ENCODE results near the gene APOA5.
"Not testable (repeated sequence)": the region's sequence is repeated elsewhere in the genome, so short reads cannot be mapped to it uniquely, and the experiment has no call there.

The APOA5 gene

DNA sequence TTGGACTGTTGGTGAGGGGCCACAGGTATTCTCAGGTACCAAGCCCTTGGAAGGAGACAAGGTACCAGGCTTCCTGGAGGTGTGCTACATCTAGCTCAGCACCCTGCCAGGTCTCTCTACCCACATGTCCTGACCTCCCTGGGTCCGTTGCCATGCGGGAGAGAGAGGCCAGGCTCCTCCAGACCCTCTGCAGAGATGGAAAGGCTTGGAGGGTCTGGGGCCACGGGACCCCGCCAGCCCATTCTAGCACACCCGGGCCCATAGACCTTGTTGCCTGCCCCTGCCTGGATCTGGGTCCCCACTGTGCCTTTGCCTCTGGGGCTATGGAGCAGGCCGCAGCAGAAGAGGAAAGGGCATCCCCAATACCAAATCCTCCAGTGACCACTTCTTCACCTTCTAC, 35.8 kb upstream of the APOA5 start:
- DNase-seq (ENCODE audit: low read depth), result no peak

DNA sequence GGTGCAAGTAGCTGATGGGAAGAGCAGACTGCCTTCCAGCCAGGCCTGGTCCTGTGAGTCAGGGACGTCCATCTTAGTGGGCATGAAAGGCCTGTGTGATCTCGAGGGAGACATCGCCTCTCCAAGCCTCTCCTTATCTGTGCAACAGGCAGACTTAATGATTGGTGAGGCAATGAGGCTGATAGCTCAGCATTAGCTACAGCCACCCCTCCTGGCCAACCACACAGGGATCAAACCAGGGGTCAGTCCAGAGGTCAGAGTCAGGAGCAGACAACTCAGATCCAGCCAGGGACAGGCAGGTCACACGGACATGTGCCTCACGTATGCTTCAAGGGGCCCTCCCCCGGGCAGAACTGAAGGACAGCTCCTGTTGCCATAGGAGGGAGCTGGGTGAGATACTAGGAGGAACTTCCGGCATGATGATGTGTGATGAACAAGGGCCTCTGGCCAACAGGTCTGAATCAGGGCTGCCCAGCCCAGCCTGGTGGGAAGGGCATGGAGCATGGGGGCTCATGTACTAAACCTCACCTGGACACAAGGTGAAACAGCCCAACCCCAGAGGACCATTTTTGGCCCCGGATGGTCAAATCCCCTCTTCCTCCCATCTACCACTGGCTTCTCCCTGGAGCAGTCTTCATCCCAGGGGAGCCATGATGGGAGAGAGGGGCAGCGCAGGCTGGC, 35.2 kb upstream of the APOA5 start:
- no peak for DNase-seq (ENCODE audit: low read depth)

DNA sequence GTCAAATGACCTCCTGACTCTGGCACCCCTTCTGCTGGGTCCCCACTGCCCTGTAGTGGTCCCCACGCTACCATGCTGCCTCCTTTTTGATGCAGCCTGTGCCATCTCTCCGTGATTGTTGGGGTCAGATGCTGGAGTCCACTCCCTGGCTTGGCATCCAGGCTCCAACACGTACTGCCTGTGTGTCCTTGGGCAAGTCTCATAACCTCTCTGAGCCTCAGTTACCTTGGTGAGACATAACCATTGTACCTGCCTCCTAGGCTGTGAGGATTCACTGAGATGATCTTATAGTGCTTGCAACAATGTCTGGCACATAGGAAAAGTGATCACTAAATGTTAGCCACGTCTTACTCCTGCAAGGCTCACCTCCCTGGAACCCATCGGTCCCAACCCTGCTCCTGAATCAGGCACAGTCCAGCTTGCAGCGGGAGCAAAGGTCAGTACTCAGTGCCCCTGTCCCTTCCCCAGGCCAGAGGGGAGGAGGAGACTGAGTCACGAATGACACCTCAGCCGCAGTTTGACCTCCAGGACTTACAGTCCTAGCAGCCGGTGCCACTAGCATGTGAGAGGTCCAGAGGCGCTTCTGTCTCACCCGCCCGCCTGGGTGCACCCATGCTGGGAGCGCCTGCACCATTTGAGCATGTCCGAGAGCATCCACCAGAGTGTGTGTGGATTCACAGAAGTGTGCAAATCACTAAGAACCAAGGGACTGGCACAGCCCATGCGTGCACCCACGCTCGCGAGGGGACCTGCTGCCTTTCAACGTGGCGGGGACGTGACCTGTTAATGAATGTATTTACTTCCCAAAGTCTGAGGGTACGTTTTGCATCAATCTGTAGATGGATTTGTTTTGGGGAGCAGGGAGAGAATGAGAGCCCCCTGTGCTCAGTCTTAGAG, 34.4 kb upstream of the APOA5 start:
- DNase-seq (ENCODE audit: low read depth), result no peak

DNA sequence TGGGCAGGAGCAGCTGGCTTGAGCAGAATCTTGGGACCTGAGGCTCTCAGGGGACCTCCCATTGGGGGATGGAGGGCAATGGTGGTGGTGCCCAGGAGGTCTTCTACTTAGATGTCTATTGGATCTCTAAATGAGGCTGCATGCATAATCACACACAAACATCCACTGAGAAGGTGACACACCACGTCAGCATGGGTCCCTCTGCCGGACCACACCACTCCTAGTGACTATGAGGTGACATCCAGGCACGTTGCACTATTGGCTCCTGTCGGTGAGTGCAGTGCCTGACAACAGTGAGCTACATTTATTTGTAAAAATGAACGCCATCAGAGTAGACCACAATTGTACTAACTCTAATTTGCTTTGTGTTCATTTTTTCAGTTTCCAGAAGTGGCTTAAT, 33.8 kb upstream of the APOA5 start:
- DNase-seq (ENCODE audit: low read depth), result no peak

DNA sequence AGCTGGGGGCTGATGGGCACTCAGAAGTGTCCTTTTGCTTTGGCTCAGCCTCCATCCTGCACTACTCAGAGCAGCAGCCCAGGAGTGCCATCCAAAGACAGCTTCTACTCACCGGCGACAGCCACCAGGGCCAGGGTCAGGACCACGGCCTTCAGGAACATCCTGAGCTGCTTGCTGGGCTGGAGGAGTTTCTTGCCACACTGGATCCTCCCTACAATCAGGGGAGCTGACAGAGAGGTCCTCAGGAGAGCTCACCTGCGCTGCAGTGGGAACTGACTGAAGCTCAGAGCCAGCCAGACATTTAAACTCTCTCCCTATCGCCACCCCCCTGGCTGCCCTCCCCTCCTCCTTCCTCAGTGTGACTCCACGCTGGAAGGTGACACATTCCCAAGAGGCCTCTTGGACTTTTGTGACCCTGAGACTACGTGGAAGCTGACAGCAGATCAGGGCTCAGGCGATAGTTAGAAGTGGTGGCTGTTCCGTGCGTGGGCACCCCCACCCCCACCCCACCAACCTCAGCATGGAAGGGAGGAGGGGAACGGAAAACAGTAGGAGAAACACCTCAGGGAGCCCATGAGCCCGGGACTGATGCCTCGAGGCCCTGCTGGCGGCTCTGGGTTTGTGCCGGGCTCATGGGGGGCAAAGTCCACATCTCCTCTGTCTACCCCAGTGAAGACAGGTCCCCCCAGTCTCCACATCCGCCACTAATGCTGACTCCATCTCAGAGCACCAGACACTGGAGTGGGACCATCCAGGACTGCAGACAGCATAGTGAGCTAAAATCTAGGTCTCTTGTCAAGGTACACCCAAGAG, 31.6 kb upstream of the APOA5 start, which contains the start of gene APOA4:
APOA4 (minus strand) TSS at position 274 of the 813 bp plus-strand sequence; CDS start at position 161, 113 bp downstream.
- no peak for DNase-seq (ENCODE audit: low read depth)

DNA sequence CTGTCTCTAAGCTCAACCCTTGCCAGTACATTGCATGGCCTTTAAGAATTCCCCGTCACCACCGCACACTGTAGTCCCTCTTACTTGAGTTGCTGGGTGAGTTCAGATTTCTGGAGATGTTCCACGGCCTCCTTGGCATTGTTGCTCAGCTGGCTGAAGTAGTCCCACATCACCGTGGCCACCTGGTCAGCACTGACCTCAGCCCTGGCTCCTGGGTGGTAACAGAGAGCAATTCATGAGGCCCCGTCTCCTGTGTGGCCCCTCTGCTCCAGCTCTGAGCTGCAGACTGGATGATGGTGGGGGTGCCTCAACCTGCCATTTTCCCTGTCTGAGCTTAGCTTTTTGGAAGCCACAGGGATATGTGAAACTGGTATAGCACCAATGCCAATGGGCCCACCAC, 30.9 kb upstream of the APOA5 start:
- no peak for DNase-seq (ENCODE audit: low read depth)

DNA sequence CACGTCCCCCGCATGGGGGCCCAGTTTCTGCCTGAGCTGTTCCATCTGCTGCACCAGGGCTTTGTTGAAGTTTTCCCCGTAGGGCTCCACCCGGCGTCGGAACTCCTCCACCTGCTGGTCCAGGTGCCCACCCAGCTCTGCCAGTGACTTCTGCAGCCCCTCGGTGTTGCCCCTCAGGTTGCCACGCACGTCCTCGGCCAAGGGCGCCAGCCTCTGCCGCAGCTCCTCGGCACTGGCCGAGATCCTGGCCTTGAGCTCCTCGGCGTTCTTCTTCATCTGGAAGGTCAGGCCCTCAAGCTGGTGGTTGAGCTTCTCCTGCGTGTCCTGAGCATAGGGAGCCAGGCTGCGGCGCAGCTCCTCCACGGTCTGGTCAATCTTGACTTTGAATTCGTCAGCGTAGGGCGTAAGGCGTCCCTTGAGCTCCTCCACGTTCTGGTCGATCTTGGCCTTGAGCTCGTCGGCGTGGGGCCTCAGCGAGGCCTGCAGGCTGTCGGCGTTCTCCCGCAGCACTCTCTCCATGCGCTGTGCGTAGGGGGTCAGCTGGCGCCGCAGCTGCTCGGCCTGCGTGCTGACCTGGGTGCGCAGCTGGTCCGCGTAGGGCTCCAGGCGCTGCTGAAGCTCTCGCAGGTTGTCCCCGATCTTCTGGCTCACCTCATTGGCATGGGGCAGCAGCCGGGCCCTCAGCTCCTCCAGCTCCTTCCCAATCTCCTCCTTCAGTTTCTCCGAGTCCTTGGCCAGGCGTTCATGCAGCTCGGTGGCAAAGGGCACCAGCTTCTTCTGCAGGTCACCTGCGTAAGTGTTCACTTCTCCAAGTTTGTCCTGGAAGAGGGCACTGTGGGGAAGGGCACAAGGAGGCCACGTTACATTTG, 29.6 kb upstream of the APOA5 start:
- no peak for DNase-seq (ENCODE audit: low read depth)

DNA sequence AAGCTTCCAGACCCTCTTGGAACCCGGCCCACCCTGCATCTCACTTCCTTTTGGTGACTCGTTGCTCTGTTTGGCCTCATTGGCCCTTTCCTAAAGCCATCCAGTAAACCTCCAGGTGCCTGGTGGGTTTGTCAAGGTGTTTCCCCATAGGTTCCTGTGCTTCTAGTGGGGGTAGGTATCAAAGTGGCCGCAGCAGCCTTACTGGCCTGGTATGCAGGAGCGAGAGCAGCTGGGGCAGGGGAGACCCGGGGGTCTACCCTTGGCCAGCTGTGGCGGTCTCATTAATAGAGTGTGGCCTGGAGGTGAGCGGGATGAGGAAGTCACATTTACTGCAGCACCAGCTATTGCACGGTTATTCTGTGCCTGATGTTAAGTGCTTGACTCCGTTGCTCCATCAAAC, 27.4 kb upstream of the APOA5 start:
- no peak for DNase-seq (ENCODE audit: low read depth)

DNA sequence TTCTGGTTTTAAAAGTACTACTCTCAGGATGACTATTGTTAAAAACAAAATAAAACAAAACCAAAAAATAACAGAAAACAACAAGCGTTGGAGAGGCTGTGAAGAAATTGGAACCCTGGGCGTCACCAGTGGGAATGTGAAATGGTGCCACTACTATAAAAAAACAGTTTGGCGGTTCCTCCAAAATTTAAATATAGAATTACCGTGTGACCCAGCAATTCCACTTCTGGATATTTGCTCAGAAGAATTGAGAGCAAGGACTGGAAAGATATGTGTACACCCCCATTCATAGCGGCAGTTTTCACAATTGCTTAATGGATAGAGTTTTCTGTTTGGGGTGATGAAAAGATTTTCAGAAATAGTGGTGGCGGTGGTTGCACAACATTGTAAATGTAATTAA, 22.8 kb upstream of the APOA5 start:
- no peak for DNase-seq (ENCODE audit: low read depth)

DNA sequence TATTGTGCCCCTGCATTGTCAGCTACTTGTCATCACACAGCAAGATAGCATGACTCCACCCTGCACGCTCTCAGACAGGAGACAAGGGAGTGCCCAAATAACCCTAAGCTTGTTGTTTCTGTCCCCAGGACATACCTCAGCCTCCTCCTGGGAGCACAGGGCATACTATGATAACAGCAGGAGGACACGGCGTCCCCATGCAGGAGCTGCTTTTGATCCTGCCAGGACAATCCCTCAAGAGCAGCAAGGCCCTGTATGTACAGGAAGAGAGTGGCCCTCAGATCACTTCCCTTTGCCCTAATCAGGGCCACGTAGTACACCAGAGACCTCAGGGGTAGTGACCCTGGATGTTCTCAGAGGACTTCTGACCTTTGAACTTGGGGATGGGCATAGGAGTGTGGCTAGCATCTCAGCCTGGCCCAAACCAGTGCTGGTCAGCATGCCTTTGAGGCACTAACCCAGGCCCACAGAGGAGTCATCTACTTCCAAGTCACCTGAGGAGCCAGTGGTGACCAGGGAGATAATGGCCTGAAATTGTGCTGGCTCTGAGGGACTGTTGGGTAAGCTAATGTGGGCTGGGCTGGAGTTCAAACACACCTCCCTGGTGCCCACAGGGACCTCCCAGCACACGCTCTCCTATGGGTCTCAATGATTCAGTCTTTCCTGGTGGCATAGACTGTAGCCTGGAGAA, 22.2 kb upstream of the APOA5 start:
- no peak for DNase-seq (ENCODE audit: low read depth)

DNA sequence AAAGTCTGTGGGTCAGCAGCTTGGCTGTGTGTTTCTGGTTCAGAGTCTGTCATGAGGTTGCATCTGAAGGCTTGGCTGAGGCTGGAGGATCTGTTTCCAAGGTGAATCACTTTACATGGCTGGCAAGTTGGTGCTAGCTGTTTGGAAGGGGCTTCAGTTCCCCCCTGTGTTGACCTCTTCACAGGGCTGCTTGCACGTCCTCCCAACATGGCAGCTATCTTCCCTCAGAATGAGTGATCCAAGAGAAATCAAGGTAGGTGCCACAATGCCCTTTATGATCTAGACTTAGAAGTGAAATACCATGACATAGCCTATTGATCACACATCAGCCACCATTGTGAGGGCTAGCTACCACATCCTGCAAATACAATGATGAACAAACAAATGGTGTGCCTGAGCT, 21.5 kb upstream of the APOA5 start:
- no peak for DNase-seq (ENCODE audit: low read depth)

DNA sequence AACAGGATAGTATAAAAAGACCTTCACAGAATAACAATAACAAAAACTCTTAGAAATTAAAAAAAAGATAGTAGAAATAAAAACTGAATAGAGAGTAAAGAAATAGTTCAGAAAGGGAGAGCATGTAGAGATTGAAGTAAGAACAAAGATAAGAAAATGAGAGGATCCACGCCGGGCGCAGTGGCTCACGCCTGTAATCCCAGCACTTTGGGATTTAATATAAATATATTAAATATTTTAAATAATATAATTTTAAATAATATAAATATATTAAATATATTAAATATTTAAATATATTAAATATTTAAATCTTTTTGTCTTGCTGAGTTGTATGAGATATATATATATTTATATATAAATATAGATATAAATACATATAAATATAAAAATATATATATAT, 20.4 kb upstream of the APOA5 start:
- DNase-seq (ENCODE audit: low read depth), result no peak

DNA sequence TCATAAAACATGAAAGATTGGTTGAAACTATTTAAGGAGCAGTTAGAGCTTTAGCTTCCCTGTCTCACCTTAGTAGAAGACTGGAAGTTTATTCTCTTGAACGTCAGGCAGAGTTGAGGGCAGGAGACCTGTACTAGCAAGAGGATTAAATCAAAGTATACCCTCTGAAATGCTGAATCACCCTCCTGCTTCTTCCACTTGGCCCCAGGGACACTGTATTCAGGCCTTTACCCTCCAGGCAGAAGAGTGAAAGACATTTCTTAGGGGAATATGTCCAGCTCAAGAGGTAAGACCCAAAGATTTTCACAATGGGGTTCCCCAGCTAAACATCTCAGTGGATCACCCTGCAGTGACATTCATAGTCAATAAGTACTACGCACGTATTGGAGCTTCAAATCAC, 19.5 kb upstream of the APOA5 start:
- no peak for DNase-seq (ENCODE audit: low read depth)

DNA sequence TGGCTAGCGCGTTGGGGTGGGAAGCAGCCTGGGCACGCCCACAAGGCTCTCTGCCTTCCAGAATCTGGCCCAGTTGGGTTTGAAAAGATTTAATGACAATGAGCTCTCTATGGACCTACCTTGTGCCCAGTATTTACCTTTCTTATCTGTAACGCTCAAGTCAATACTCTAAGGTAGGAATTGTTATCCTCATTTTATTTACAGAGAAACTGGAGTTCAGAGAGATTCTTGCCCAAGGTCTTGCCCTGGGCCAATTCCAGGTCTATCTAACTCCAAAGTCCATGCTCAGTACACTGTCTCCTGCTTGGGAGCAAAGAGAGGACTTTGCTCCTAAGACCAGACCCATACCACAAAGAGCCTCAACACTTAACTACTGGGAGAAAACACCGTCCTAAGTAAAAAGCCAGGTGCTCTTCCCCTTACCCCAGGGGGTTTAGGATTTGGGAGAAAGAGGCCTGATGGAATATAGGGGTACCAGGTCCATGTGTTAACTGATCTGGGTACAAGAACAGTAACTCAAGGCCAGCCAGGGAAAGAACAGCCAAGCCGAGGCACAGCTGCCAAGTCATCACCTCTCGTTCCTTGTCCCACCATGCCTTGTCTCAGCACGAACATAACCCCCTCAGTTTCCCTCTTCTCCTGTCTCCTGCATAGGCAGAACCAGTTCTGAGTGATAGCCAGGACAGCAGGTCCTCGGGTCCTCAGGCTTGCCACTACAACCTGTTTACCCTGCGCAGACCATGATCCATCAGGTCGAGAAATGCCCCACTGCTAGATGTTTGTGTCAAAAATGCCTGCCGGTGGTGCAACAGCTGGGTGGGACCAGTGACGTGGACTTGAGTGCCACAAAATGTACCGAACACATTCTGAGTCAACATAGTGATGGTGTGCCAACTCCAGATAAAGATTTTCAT, 16.8 kb upstream of the APOA5 start:
- DNase-seq (ENCODE audit: low read depth), result no peak

DNA sequence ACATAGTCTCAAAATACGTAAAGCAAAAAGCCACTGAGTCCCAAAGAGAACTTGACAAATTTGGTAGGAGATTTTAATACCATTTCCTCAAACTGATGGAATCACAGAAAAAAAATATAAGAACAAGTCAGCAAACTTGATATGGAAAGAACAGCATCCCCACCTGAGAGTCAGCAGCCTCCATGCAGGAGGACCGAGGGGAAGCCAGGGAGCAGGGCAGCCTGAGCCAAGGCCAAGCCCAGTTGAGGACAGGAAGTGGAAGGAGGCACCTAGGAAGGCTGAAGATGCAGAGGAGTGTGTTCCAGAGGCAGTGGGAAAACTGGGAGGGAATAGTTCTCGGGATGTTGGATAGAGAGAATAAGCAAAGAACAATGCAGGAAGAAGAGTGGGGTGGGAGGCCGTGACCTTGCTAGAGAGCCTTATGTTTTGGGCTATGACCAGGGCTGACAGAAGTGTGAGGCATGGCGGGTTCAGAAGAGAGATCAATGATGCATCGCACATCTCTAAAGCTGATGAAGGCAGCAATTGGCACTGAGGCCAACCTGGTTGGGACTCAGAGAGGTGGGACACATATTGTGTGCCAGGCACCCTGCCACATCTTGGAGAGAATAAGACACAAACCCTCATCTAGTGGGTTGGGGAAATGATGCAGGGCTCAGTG, 16.1 kb upstream of the APOA5 start:
- DNase-seq (ENCODE audit: low read depth), result no peak

DNA sequence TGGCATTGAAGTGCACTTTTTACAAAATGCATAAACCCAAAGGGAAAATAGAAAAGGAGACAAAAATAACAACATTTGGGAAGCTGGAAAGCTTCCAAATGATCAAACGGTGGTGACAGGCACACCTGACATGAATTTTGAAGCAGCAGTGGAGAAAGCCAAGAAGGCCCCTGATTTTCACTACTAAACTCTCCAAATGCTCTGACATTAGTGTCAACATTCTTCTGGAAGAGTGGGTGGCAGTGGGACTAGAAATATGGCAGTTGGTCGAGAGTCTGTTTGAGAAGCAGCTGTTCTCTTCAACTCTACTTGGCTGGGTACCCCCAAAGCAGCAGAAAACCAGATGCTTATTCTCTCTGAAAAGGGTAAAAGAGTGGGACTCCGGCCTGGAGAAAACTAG, 12.3 kb upstream of the APOA5 start:
- no peak for DNase-seq (ENCODE audit: low read depth)

DNA sequence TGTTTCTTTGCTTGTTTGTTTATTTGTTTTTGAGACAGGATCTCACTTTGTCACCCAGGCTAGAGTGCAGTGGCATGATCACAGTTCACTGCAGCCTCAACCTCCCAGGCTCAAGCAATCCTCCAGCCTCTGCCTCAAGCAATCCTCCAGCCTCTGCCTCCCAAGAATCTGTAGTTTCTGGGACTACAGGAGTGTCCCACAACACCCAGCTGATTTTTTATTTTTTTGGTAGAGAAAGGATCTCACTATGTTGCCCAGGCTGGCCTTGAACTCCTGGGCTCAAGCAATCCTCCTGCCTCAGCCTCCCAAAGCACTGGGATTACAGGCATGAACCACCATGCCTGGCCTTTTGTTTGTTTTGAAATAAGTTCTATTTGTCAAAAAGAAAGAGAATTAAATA, 10.0 kb upstream of the APOA5 start:
- not testable (repeated sequence) for DNase-seq (ENCODE audit: low read depth)

DNA sequence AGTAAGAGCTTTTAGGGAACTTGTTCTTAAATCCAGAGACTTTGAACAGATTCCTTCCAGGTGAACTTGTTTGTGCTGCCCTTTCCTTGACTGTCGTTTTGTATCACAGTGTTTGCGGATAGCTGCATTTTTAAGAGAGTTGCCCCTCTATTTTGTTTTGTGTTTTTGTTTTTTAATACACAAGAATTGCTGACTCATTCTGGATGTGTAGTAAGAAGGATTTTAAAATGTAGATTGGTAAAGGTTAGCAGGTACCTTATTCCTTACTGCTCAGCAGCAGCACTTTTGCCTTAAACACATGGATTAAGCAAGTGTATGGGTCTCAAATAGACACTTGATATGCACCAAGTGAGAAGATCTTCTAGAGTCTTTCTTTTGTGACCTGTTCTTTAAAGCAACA, 8.9 kb upstream of the APOA5 start:
- DNase-seq (ENCODE audit: low read depth), result no peak

DNA sequence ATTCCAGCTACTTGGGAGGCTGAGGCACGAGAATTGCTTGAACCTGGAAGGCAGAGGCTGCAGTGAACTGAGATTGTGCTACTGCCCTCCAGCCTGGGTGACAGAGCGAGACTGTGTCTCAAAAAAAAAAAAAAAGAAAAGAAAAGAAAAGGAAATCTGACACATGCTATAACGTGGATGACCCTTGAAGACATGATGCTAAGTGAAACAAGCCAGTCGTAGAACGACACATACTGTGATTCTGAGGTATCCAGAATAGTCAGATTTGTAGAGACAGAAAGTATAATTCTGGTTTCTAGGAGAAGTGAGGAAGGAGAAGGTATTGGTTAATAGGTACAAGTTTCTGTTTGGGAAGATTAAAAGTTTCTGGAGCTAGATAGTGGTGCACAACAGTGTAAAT, 6.7 kb upstream of the APOA5 start:
- DNase-seq (ENCODE audit: low read depth), result no peak

All from activated gamma-delta T cell treated with anti-CD3 and anti-CD28 coated beads, Interleukin-2, amount 50 U/mL, for 16 hours (primary cell).